ENCODE results near the gene KCNQ2.
"Not testable (repeated sequence)": the region's sequence is repeated elsewhere in the genome, so short reads cannot be mapped to it uniquely, and the experiment has no call there.

Gene KCNQ2

GRCh38 chr20:63479695-63480419, 7.4 kb upstream of the KCNQ2 start:
- DNase-seq (ENCODE audit: low read depth, low spot score): not testable (repeated sequence)

DNA sequence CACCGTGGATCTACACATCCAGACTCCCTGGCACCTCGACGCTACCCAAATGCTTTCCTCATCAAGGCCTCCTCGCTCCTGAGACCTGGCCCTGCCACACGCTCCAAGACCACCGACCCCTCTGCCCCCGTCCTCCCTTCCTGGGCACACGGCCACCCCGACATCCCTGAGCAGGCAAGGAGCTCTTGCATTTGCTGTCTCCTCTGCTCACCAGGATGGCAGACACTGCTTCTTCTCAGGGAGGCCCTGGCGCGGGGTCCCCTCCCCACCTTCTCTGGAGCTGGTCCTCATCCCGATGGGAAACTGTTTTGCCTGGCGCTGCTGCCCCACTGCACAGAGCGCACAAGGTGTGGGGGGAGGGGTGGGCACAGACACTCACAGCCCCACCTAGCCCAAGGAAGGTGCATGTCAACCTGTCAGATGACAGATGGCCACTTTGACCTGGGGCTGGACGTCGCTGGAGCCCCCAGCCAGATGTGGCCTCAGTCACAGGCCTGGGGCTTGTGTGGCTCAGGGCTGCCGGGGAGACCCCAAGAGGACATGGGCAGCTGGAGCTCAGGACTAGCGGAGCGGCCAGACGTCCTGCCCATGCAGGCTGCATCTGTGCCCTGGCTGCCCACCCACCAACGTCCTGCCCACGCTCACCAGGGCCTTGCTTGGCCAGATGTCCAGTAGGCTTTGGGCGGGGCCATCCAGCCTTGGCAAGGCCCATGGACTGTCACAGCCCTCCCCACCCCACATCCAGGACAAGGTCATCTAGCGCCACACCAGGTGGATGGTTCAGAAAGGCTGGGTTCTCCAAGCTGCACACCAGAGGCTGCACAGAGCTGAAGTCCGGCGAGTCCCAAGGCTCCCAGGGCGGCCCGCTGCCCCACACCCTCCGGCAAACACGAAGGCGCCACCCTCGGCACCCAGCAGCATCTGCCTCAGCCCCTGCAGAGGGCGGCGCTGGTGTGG, 6.2 kb upstream of the KCNQ2 start:
- WGBS (ENCODE audit: insufficient coverage, insufficient read length): no CpG with 5 or more reads among the region's 34 CpGs
- H3K27ac ChIP-seq (ENCODE audit: low read length): no peak overlapping the region
- no peaks in the 10 kb centered on the region for H3K27me3 ChIP-seq (ENCODE audit: control insufficient read depth, insufficient read depth, low read length)
- H3K4me3 ChIP-seq (ENCODE audit: low read length): no peak overlapping the region
- H3K36me3 ChIP-seq (ENCODE audit: control insufficient read depth, insufficient read depth, low read length): no peaks in the 10 kb centered on the region
- no peak for DNase-seq (ENCODE audit: low read depth, low spot score)
- H3K9me3 ChIP-seq (ENCODE audit: control insufficient read depth, insufficient read depth, low read length): no peaks in the 10 kb centered on the region
- H3K4me1 ChIP-seq (ENCODE audit: control insufficient read depth, insufficient read depth, low read length): peaks cover 7% of the 10 kb centered on the region; the same call in 1 of the 2 replicates

More at GRCh38 chr20:63479695-63480419, 7.4 kb upstream of the KCNQ2 start:
- H3K27me3 ChIP-seq (ENCODE audit: control insufficient read depth, insufficient read depth, low read length); H3K9me3 ChIP-seq (ENCODE audit: control insufficient read depth, insufficient read depth, low read length); H3K4me3 ChIP-seq (ENCODE audit: low read length); H3K4me1 ChIP-seq (ENCODE audit: control insufficient read depth, insufficient read depth, low read length); H3K36me3 ChIP-seq (ENCODE audit: control insufficient read depth, insufficient read depth, low read length); H3K27ac ChIP-seq (ENCODE audit: low read length): not testable (repeated sequence)
- WGBS (ENCODE audit: insufficient coverage, insufficient read length): no CpG with 5 or more reads among the region's 32 CpGs

- Histone ChIP-seq H3K36me3 (ENCODE audit: control insufficient read depth, insufficient read depth, low read length) (no peaks in the 10 kb centered on the region), H3K4me3 (ENCODE audit: low read length) (no peak overlapping the region), H3K27ac (ENCODE audit: low read length) (no peak overlapping the region), H3K27me3 (ENCODE audit: control insufficient read depth, insufficient read depth, low read length) (no peaks in the 10 kb centered on the region), H3K4me1 (ENCODE audit: control insufficient read depth, insufficient read depth, low read length) (peaks cover 10% of the 10 kb centered on the region; the same call in 1 of the 2 replicates), H3K9me3 (ENCODE audit: control insufficient read depth, insufficient read depth, low read length) (no peaks in the 10 kb centered on the region)
- whole genome bisulfite sequencing (ENCODE audit: insufficient coverage, insufficient read length): no CpG with 5 or more reads among the region's 17 CpGs
- DNase-seq (ENCODE audit: low read depth, low spot score): no peak
Measured at GRCh38 chr20:63477944-63478343, 5.5 kb upstream of the KCNQ2 start.

GRCh38 chr20:63477061-63477616, 4.7 kb upstream of the KCNQ2 start:
- H3K36me3 ChIP-seq (ENCODE audit: control insufficient read depth, insufficient read depth, low read length): no peaks in the 10 kb centered on the region
- DNase-seq (ENCODE audit: low read depth, low spot score): no peak
- no peak overlapping the region for H3K4me3 ChIP-seq (ENCODE audit: low read length)
- no peak overlapping the region for H3K27ac ChIP-seq (ENCODE audit: low read length)
- peaks cover 9% of the 10 kb centered on the region; the same call in 1 of the 2 replicates for H3K4me1 ChIP-seq (ENCODE audit: control insufficient read depth, insufficient read depth, low read length)
- WGBS (ENCODE audit: insufficient coverage, insufficient read length): no CpG with 5 or more reads among the region's 21 CpGs
- no peaks in the 10 kb centered on the region for H3K9me3 ChIP-seq (ENCODE audit: control insufficient read depth, insufficient read depth, low read length)
- H3K27me3 ChIP-seq (ENCODE audit: control insufficient read depth, insufficient read depth, low read length): no peaks in the 10 kb centered on the region

DNA sequence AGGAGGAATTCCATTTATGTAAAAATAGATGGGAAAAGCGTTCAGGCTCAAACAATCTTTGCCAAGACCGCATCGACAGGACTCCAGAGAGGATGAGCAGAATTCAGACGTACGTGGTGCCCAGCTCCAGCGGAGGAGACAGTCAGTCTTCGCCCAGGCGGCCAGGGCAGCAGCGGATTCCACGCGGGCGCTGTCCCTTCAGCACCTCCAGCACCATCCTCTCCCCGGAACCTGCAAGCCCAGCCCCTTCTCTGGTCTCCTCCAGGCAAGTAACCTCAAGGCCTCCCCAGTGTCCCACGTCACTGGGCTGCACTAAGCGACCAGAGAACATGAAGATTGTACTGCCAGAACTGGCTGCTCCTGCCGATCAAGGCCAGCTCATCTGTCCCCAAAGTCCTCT, 2.8 kb upstream of the KCNQ2 start:
- Histone ChIP-seq H3K4me1 (ENCODE audit: control insufficient read depth, insufficient read depth, low read length) (peaks cover 10% of the 10 kb centered on the region; the same call in 1 of the 2 replicates), H3K27ac (ENCODE audit: low read length) (no peak overlapping the region), H3K9me3 (ENCODE audit: control insufficient read depth, insufficient read depth, low read length) (no peaks in the 10 kb centered on the region), H3K36me3 (ENCODE audit: control insufficient read depth, insufficient read depth, low read length) (no peaks in the 10 kb centered on the region), H3K4me3 (ENCODE audit: low read length) (no peak overlapping the region), H3K27me3 (ENCODE audit: control insufficient read depth, insufficient read depth, low read length) (no peaks in the 10 kb centered on the region)
- DNase-seq (ENCODE audit: low read depth, low spot score): no peak
- WGBS (ENCODE audit: insufficient coverage, insufficient read length): no CpG with 5 or more reads among the region's 16 CpGs

GRCh38 chr20:63473555-63474449, 1.3 kb upstream of the KCNQ2 start:
- Histone ChIP-seq H3K4me1 (ENCODE audit: control insufficient read depth, insufficient read depth, low read length) (peaks cover 15% of the 10 kb centered on the region), H3K27ac (ENCODE audit: low read length) (no peak overlapping the region), H3K36me3 (ENCODE audit: control insufficient read depth, insufficient read depth, low read length) (no peaks in the 10 kb centered on the region), H3K27me3 (ENCODE audit: control insufficient read depth, insufficient read depth, low read length) (no peaks in the 10 kb centered on the region), H3K4me3 (ENCODE audit: low read length) (no peak overlapping the region), H3K9me3 (ENCODE audit: control insufficient read depth, insufficient read depth, low read length) (no peaks in the 10 kb centered on the region)
- WGBS (ENCODE audit: insufficient coverage, insufficient read length): no CpG with 5 or more reads among the region's 30 CpGs
- no peak for DNase-seq (ENCODE audit: low read depth, low spot score)

- no peak overlapping the region for H3K4me3 ChIP-seq (ENCODE audit: low read length)
- WGBS (ENCODE audit: insufficient coverage, insufficient read length): no CpG with 5 or more reads among the region's 13 CpGs
- no peak for DNase-seq (ENCODE audit: low read depth, low spot score)
- H3K36me3 ChIP-seq (ENCODE audit: control insufficient read depth, insufficient read depth, low read length): no peaks in the 10 kb centered on the region
- H3K9me3 ChIP-seq (ENCODE audit: control insufficient read depth, insufficient read depth, low read length): no peaks in the 10 kb centered on the region
- H3K4me1 ChIP-seq (ENCODE audit: control insufficient read depth, insufficient read depth, low read length): peaks cover 15% of the 10 kb centered on the region
- no peak overlapping the region for H3K27ac ChIP-seq (ENCODE audit: low read length)
- H3K27me3 ChIP-seq (ENCODE audit: control insufficient read depth, insufficient read depth, low read length): no peaks in the 10 kb centered on the region
Measured at GRCh38 chr20:63472862-63473390, 471 bp upstream of the KCNQ2 start.

DNA sequence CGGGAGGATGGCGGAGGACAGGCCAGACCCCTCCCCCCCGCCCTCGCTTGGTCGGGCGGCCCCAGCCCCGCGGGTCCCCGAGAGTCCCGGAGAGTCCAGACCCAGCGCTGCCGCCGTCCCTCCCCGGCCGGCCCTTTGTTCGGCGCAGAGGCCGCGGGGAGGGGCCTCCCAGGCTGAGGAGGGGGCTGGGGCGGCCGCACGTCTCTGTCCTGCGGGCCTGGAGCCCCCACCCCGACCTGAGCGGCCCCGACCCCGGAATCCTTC, 806 bp downstream of the KCNQ2 start:
- H3K27ac ChIP-seq (ENCODE audit: low read length): no peak overlapping the region
- H3K9me3 ChIP-seq (ENCODE audit: control insufficient read depth, insufficient read depth, low read length): no peaks in the 10 kb centered on the region
- no peak for DNase-seq (ENCODE audit: low read depth, low spot score)
- no peaks in the 10 kb centered on the region for H3K36me3 ChIP-seq (ENCODE audit: control insufficient read depth, insufficient read depth, low read length)
- H3K27me3 ChIP-seq (ENCODE audit: control insufficient read depth, insufficient read depth, low read length): no peaks in the 10 kb centered on the region
- H3K4me1 ChIP-seq (ENCODE audit: control insufficient read depth, insufficient read depth, low read length): peaks cover 14% of the 10 kb centered on the region
- H3K4me3 ChIP-seq (ENCODE audit: low read length): peak overlapping the region; percentile 68
- no CpG with 5 or more reads among the region's 27 CpGs for WGBS (ENCODE audit: insufficient coverage, insufficient read length)

DNA sequence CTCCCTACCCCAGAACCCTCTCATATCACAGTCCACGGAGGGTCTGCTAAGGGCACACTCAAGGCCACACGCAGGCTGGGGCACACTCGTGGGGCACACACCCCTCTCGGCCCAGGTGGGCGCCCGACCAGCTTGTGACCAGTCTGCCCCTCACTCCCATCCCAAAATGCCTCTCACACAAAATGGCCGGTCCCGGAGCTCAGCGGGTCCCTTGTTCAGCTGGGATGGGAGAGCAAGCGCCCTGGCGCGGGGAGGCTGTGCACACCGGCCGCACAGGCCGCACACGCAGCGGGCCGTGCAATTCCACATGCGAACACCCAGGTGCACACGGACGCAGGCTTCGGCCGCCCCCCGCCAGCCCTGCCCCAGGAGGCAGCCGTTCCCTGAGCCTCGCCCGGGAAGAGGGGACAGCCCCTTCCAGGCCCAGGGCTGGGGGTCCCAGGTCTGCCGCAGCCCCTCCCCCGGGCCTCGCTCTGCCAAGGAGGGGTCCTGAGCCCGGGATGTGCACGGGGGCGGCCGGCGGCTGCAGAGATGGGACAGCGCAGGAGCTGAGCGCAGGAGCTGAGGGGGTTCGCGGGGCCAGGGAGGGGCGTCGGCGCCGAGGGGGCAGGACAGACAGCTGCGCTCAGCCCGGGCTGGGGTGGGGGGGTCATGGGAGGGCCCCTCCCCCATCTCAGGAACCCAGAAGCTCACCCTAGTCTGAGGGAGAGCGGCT, 1.3 kb downstream of the KCNQ2 start:
- H3K27me3 ChIP-seq (ENCODE audit: control insufficient read depth, insufficient read depth, low read length): no peaks in the 10 kb centered on the region
- no CpG with 5 or more reads among the region's 46 CpGs for WGBS (ENCODE audit: insufficient coverage, insufficient read length)
- no peaks in the 10 kb centered on the region for H3K9me3 ChIP-seq (ENCODE audit: control insufficient read depth, insufficient read depth, low read length)
- H3K4me3 ChIP-seq (ENCODE audit: low read length): peak overlapping the region; percentile 68
- peaks cover 14% of the 10 kb centered on the region for H3K4me1 ChIP-seq (ENCODE audit: control insufficient read depth, insufficient read depth, low read length)
- no peak for DNase-seq (ENCODE audit: low read depth, low spot score)
- H3K36me3 ChIP-seq (ENCODE audit: control insufficient read depth, insufficient read depth, low read length): no peaks in the 10 kb centered on the region
- no peak overlapping the region for H3K27ac ChIP-seq (ENCODE audit: low read length)
